Loucy (cell line): ENCODE measurements around the gene PSMG3.

Source experiments
- CTCF ChIP-seq: fragments of 200-600 bp; sonication (generic); conservative IDR thresholded peaks from 2 replicates; pipeline ENCODE4 v1.5.1; 2014; ENCODE audit warnings: mild to moderate bottlenecking, antibody characterized with exemption, low read length
- EZH2phosphoT487 ChIP-seq: fragments of 200-600 bp; IDR thresholded peaks from 2 replicates; pipeline ENCODE4 v1.6.1; 2018; ENCODE audit warnings: antibody characterized with exemption, mild to moderate bottlenecking, moderate library complexity, borderline replicate concordance

- TF ChIP-seq CTCF (no peak), EZH2phosphoT487 (no peak)
Observed at GRCh38 chr7:1523844-1524243, 46.0 kb downstream of the PSMG3 start.
